CD14-positive monocyte (primary cell): ENCODE measurements around the gene KL. TPM values are rescaled to one million over a fixed set of nuclear protein-coding genes. Genes with fewer than 3 reads are reported as not detected.

Experiments used
- DNase-seq, 3 donors: peaks; one replicate each; pipeline ENCODE4 v3.0.0-alpha.2; 2011 to 2022
- H2AFZ ChIP-seq: 2 replicates; pipeline ENCODE4 v1.6.0; 2012; ENCODE audit warnings: mild to moderate bottlenecking, low read depth, low read length, inconsistent platforms; ENCODE audit not compliant: insufficient read depth, poor library complexity, severe bottlenecking
- H3K27ac ChIP-seq, 2 donors: 1 replicate in 1 of 2; 2 replicates in 1 of 2; pipeline ENCODE4 v1.5.1; 2012 to 2013; ENCODE audit warnings: low read length in 2 of 2, control low read depth in 1 of 2, inconsistent platforms in 1 of 2, low read depth in 1 of 2, mild to moderate bottlenecking in 1 of 2
- H3K27me3 ChIP-seq, 2 donors: one replicate each; pipeline versions ENCODE4 v1.6.0 to v1.6.1; 2011 to 2013; ENCODE audit warnings: low read length in 2 of 2; ENCODE audit not compliant: control insufficient read depth in 2 of 2, insufficient read depth in 2 of 2
- H3K36me3 ChIP-seq, 2 donors: replicated peaks in 1 of 2; 1 replicate in 1 of 2; 2 replicates in 1 of 2; pipeline versions ENCODE4 v1.5.1 to v1.6.1; 2012 to 2013; ENCODE audit warnings: low read length in 2 of 2, control low read depth in 1 of 2, inconsistent platforms in 1 of 2, mild to moderate bottlenecking in 1 of 2; ENCODE audit not compliant: insufficient read depth in 2 of 2, control insufficient read depth in 1 of 2
- H3K4me1 ChIP-seq, 2 donors: 1 replicate in 1 of 2; 2 replicates in 1 of 2; pipeline versions ENCODE4 v1.5.1 to v1.6.1; 2012 to 2013; ENCODE audit warnings: low read length in 2 of 2, control low read depth in 1 of 2, inconsistent platforms in 1 of 2, mild to moderate bottlenecking in 1 of 2, moderate library complexity in 1 of 2; ENCODE audit not compliant: insufficient read depth in 2 of 2, control insufficient read depth in 1 of 2
- H3K4me2 ChIP-seq: replicated peaks from 2 replicates; pipeline ENCODE3; 2012; ENCODE audit warnings: low read length, moderate library complexity, mild to moderate bottlenecking; ENCODE audit not compliant: poor library complexity, severe bottlenecking; ENCODE audit errors: extremely low read depth
- H3K4me3 ChIP-seq, 3 experiments: fragments of 200-600 bp in 1 of 3; sonication (generic) in 1 of 3; replicated peaks in 1 of 3; 1 replicate in 2 of 3; 2 replicates in 1 of 3; pipeline ENCODE4 v1.5.1; 2011 to 2013; ENCODE audit warnings: low read length in 3 of 3, mild to moderate bottlenecking in 3 of 3, control low read depth in 2 of 3, low read depth in 2 of 3, inconsistent platforms in 1 of 3, moderate library complexity in 1 of 3
- H3K79me2 ChIP-seq: 2 replicates; pipeline ENCODE4 v1.6.0; 2012; ENCODE audit warnings: mild to moderate bottlenecking, control low read depth, inconsistent platforms, low read length, moderate library complexity; ENCODE audit not compliant: insufficient read depth
- H3K9ac ChIP-seq: 2 replicates; pipeline ENCODE4 v1.6.0; 2017; ENCODE audit warnings: low read length, mild to moderate bottlenecking; ENCODE audit not compliant: insufficient read depth, poor library complexity, severe bottlenecking
- H3K9me3 ChIP-seq, 2 donors: replicated peaks in 1 of 2; 1 replicate in 1 of 2; 2 replicates in 1 of 2; pipeline versions ENCODE4 v1.5.1 to v1.6.1; 2012 to 2013; ENCODE audit warnings: low read length in 2 of 2, control low read depth in 1 of 2; ENCODE audit not compliant: control insufficient read depth in 1 of 2, insufficient read depth in 1 of 2
- H4K20me1 ChIP-seq: 2 replicates; pipeline ENCODE4 v1.6.0; 2012; ENCODE audit warnings: mild to moderate bottlenecking, low read length, control low read depth, moderate library complexity; ENCODE audit not compliant: insufficient read depth
- H3K27ac Mint-ChIP-seq, 7 donors: one replicate each; pipeline ENCODE4 v1.8.0; 2020; ENCODE audit warnings: mild to moderate bottlenecking in 7 of 7, mixed read lengths in 7 of 7, moderate library complexity in 6 of 7, inconsistent platforms in 2 of 7
- H3K27me3 Mint-ChIP-seq, 3 donors: one replicate each; pipeline ENCODE4 v1.8.0; 2021 to 2022; ENCODE audit warnings: low read depth in 3 of 3, mild to moderate bottlenecking in 3 of 3, mixed read lengths in 3 of 3, moderate library complexity in 3 of 3, inconsistent platforms in 1 of 3
- H3K36me3 Mint-ChIP-seq, 2 donors: one replicate each; pipeline ENCODE4 v1.8.0; 2020; ENCODE audit warnings: mixed read lengths in 2 of 2, inconsistent platforms in 1 of 2, mild to moderate bottlenecking in 1 of 2
- H3K4me1 Mint-ChIP-seq: one replicate; pipeline ENCODE4 v1.8.0; 2020; ENCODE audit warnings: mild to moderate bottlenecking, mixed read lengths
- H3K4me3 Mint-ChIP-seq, 2 donors: one replicate each; pipeline ENCODE4 v1.8.0; 2020; ENCODE audit warnings: mild to moderate bottlenecking in 2 of 2, mixed read lengths in 2 of 2, moderate library complexity in 1 of 2
- H3K9me3 Mint-ChIP-seq, 7 donors: one replicate each; pipeline ENCODE4 v1.8.0; 2020 to 2022; ENCODE audit warnings: mixed read lengths in 7 of 7, mild to moderate bottlenecking in 6 of 7, moderate library complexity in 6 of 7, inconsistent platforms in 2 of 7
- CTCF ChIP-seq: fragments of 200-600 bp; IDR thresholded peaks from one replicate; pipeline ENCODE4 v1.8.0; 2022; ENCODE audit warnings: antibody characterized with exemption, mild to moderate bottlenecking
- WGBS: methylation state at CpG from one replicate; pipeline ENCODE4 v1.1.5; 2013; ENCODE audit warnings: missing lambda C conversion rate; ENCODE audit not compliant: insufficient coverage; 5-methylcytosine and 5-hydroxymethylcytosine counted together
- intact Hi-C, 2 donors: fragments of 100-400 bp; cut with micrococcal nuclease; formaldehyde crosslinking; loops; one replicate each; pipeline versions ENCODE4 v1.15.0 to v1.15.1; 2023
- polyA plus RNA-seq, 3 donors: library from polyadenylated mRNA; depleted of rRNA in 1 of 3; unstranded in 2 of 3; stranded (reverse) in 1 of 3; fragments of 300-500 nt in 2 of 3; fragments of >200 nt in 1 of 3; fragmentation: Illumina TruSeq in 2 of 3; gene quantifications; 1 replicate in 2 of 3; 2 replicates in 1 of 3; pipeline ENCODE4 v1.2.3, GENCODE V29; 2012 to 2021

Gene KL
- polyA plus RNA-seq, 3 donors, result 0.24 to 1.4 (median 0.75) TPM

- H3K4me1 ChIP-seq, result no peaks in the 10 kb centered on the region
- H3K36me3 ChIP-seq, result no peaks in the 10 kb centered on the region
- no peaks in the 10 kb centered on the region for H3K4me1 Mint-ChIP-seq
- no peak for TF ChIP-seq CTCF
- H3K4me3 ChIP-seq, result no peak overlapping the region
- no peak overlapping the region for H3K4me3 Mint-ChIP-seq
- peaks cover 0 to 1% (median 0%) of the 10 kb centered on the region in 7 donors for H3K9me3 Mint-ChIP-seq
- H3K27ac ChIP-seq, result no peak overlapping the region
- H3K79me2 ChIP-seq, result no peaks in the 10 kb centered on the region
- no peak overlapping the region for H3K9ac ChIP-seq
- no peaks in the 10 kb centered on the region for H3K27me3 ChIP-seq
- H3K9me3 ChIP-seq, result no peaks in the 10 kb centered on the region
- intact Hi-C loops, result no loop called here
- WGBS, result no CpG with 5 or more reads among the region's 4 CpGs
- H3K36me3 Mint-ChIP-seq, result no peaks in the 10 kb centered on the region
- H4K20me1 ChIP-seq, result no peaks in the 10 kb centered on the region
- DNase-seq, result no peak
- peaks cover 0 to 5% (median 3%) of the 10 kb centered on the region in 3 donors for H3K27me3 Mint-ChIP-seq
- no peak overlapping the region for H3K4me2 ChIP-seq
- H3K27ac Mint-ChIP-seq, result no peak overlapping the region
- no peak overlapping the region for H2AFZ ChIP-seq
These were observed 29.8 kb downstream of the KL start for GRCh38 chr13:33045851-33046592.

- no peaks in the 10 kb centered on the region for H3K36me3 ChIP-seq
- H3K27ac ChIP-seq, result no peak overlapping the region
- no peak overlapping the region for H3K9ac ChIP-seq
- peaks cover 0 to 4% (median 0%) of the 10 kb centered on the region in 3 donors for H3K27me3 Mint-ChIP-seq
- peaks cover 0 to 1% (median 0%) of the 10 kb centered on the region in 7 donors for H3K9me3 Mint-ChIP-seq
- 100% methylated on average over 2 of the region's 4 CpGs for WGBS
- no peak overlapping the region for H3K4me3 ChIP-seq
- DNase-seq, result no peak
- no peaks in the 10 kb centered on the region for H3K4me1 Mint-ChIP-seq
- TF ChIP-seq CTCF, result no peak
- no peak overlapping the region for H3K4me2 ChIP-seq
- no peaks in the 10 kb centered on the region for H3K9me3 ChIP-seq
- H4K20me1 ChIP-seq, result no peaks in the 10 kb centered on the region
- no peaks in the 10 kb centered on the region for H3K27me3 ChIP-seq
- no peak overlapping the region for H3K4me3 Mint-ChIP-seq
- H3K79me2 ChIP-seq, result no peaks in the 10 kb centered on the region
- H3K27ac Mint-ChIP-seq, result no peak overlapping the region
- H2AFZ ChIP-seq, result no peak overlapping the region
- H3K4me1 ChIP-seq, result no peaks in the 10 kb centered on the region
- peaks cover 0 to 2% of the 10 kb centered on the region in 2 donors for H3K36me3 Mint-ChIP-seq
- intact Hi-C loops, result no loop called here
These were observed 33.9 kb downstream of the KL start for GRCh38 chr13:33050161-33050560.
